Keratinocyte (primary cell): ENCODE data around the gene ASXL2. TPM values are rescaled to one million over a fixed set of nuclear protein-coding genes. Genes with fewer than 3 reads are reported as not detected.

Source experiments
- DNase-seq: peaks from one replicate; pipeline ENCODE4 v3.0.0-alpha.2; 2011; ENCODE audit warnings: low read depth, missing footprints, low spot score
- FAIRE-seq: peaks from 2 replicates; lab custom pipeline; 2011; peaks lifted over from hg19 to GRCh38; lab: Jason Lieb, UNC
- H2AFZ ChIP-seq: 2 replicates; pipeline ENCODE4 v1.6.0; 2012; ENCODE audit warnings: low read length, control low read depth, inconsistent platforms; ENCODE audit not compliant: control insufficient read depth
- H3K27ac ChIP-seq: 2 replicates; pipeline ENCODE4 v1.5.1; 2011; ENCODE audit warnings: low read length; ENCODE audit not compliant: control insufficient read depth, insufficient read depth
- H3K27me3 ChIP-seq: 3 replicates; pipeline ENCODE4 v1.6.0; 2011; ENCODE audit warnings: low read length; ENCODE audit not compliant: control insufficient read depth, insufficient read depth; ENCODE audit errors: extremely low read depth
- H3K36me3 ChIP-seq, 2 experiments: 2 replicates in 1 of 2; 3 replicates in 1 of 2; pipeline ENCODE4 v1.5.1; 2011; ENCODE audit warnings: low read length in 2 of 2, mild to moderate bottlenecking in 1 of 2; ENCODE audit not compliant: control insufficient read depth in 2 of 2, insufficient read depth in 2 of 2; ENCODE audit errors: extremely low read depth in 1 of 2
- H3K4me1 ChIP-seq: 3 replicates; pipeline ENCODE4 v1.5.1; 2011; ENCODE audit warnings: low read length; ENCODE audit not compliant: control insufficient read depth, insufficient read depth; ENCODE audit errors: extremely low read depth
- H3K4me2 ChIP-seq: 3 replicates; pipeline ENCODE4 v1.6.0; 2011; ENCODE audit warnings: low read depth, low read length; ENCODE audit not compliant: control insufficient read depth, insufficient read depth; ENCODE audit errors: extremely low read depth
- H3K4me3 ChIP-seq, 3 experiments: fragments of 200-600 bp in 1 of 3; sonication (generic) in 1 of 3; 2 replicates in 2 of 3; 3 replicates in 1 of 3; pipeline ENCODE4 v1.5.1; 2011 to 2016; ENCODE audit warnings: low read length in 3 of 3, mild to moderate bottlenecking in 3 of 3, control low read depth in 2 of 3, inconsistent platforms in 1 of 3, low read depth in 1 of 3, mixed read lengths in 1 of 3, mixed run types in 1 of 3, moderate library complexity in 1 of 3; ENCODE audit not compliant: control insufficient read depth in 2 of 3, insufficient read depth in 2 of 3; ENCODE audit errors: extremely low read depth in 1 of 3
- H3K79me2 ChIP-seq: 2 replicates; pipeline ENCODE4 v1.6.0; 2012; ENCODE audit warnings: low read length; ENCODE audit not compliant: control insufficient read depth, insufficient read depth
- H3K9ac ChIP-seq: 3 replicates; pipeline ENCODE4 v1.6.0; 2011; ENCODE audit warnings: low read length; ENCODE audit not compliant: control insufficient read depth, insufficient read depth; ENCODE audit errors: extremely low read depth
- H3K9me1 ChIP-seq: 3 replicates; pipeline ENCODE4 v1.6.0; 2011; ENCODE audit warnings: low read length; ENCODE audit not compliant: control insufficient read depth, insufficient read depth; ENCODE audit errors: extremely low read depth
- H3K9me3 ChIP-seq: 2 replicates; pipeline ENCODE4 v1.5.1; 2012; ENCODE audit warnings: low read depth, low read length; ENCODE audit not compliant: control insufficient read depth
- H4K20me1 ChIP-seq: 3 replicates; pipeline ENCODE4 v1.6.0; 2011; ENCODE audit warnings: low read length; ENCODE audit not compliant: control insufficient read depth, insufficient read depth; ENCODE audit errors: extremely low read depth
- EZH2 ChIP-seq: IDR thresholded peaks from one replicate; pipeline ENCODE4 v1.6.1; 2012; ENCODE audit warnings: inconsistent platforms, mild to moderate bottlenecking, low read length, moderate library complexity
- dilution Hi-C: fragments of 300-500 bp; cut with MboI; formaldehyde crosslinking; loops from one replicate; pipeline ENCODE4 v1.7.0; 2020; ENCODE audit warnings: low sequenced_read_pairs; ENCODE audit not compliant: extremely low pct_ligation_motif_present
- polyA plus RNA-seq, 5 experiments: library from polyadenylated mRNA; depleted of rRNA in 3 of 5; stranded (reverse) in 3 of 5; stranded (forward) in 1 of 5; unstranded in 1 of 5; fragments of >200 nt; gene quantifications; 1 replicate in 1 of 5; 2 replicates in 3 of 5; 3 replicates in 1 of 5; pipeline versions ENCODE4 v1.2.1 to v1.2.3, GENCODE V29; 2011 to 2012; ENCODE audit warnings: missing spikeins in 2 of 5, low read depth in 1 of 5, low replicate concordance in 1 of 5
- TF ChIP-seq, protein P1 (sequence below), 3 experiments: IDR thresholded peaks in 1 of 3; conservative IDR thresholded peaks in 1 of 3; optimal IDR thresholded peaks in 1 of 3; 2 replicates in 2 of 3; 3 replicates in 1 of 3; pipeline versions ENCODE3 to v1.5.1; 2011; ENCODE audit warnings: low read length in 3 of 3, mild to moderate bottlenecking in 3 of 3, moderate library complexity in 2 of 3, control low read depth in 1 of 3, inconsistent platforms in 1 of 3; ENCODE audit not compliant: insufficient read depth in 2 of 3; ENCODE audit errors: extremely low read depth in 1 of 3

Gene ASXL2
- polyA plus RNA-seq, 1 donor (not counting 4 experiments of a cell fraction or from before 2014, with no cell fraction given): 12.5 TPM

GRCh38 chr2:25824216-25824615, 54.1 kb downstream of the ASXL2 start:
- TF ChIP-seq EZH2: no peak
- H3K4me3 ChIP-seq: no peak overlapping the region
- no peak overlapping the region for H3K9ac ChIP-seq
- no peaks in the 10 kb centered on the region for H3K9me3 ChIP-seq
- H4K20me1 ChIP-seq: no peaks in the 10 kb centered on the region
- H3K27me3 ChIP-seq: no peaks in the 10 kb centered on the region
- no peaks in the 10 kb centered on the region for H3K79me2 ChIP-seq
- H3K4me1 ChIP-seq: peaks cover 9% of the 10 kb centered on the region
- no peak overlapping the region for H3K4me2 ChIP-seq
- dilution Hi-C loops: no loop called here
- H3K27ac ChIP-seq: no peak overlapping the region
- DNase-seq (no peak), FAIRE-seq (no peak)
- no peaks in the 10 kb centered on the region for H3K36me3 ChIP-seq
- H2AFZ ChIP-seq: no peak overlapping the region
- no peaks in the 10 kb centered on the region for H3K9me1 ChIP-seq

GRCh38 chr2:25822190-25823117, 55.8 kb downstream of the ASXL2 start:
- H3K9me1 ChIP-seq: no peaks in the 10 kb centered on the region
- H2AFZ ChIP-seq: peak overlapping the region; percentile 40
- no peaks in the 10 kb centered on the region for H4K20me1 ChIP-seq
- peaks cover 9% of the 10 kb centered on the region for H3K4me1 ChIP-seq
- peak overlapping the region; percentile 27 for H3K27ac ChIP-seq
- peak; percentile 67 for FAIRE-seq
- peaks cover 4% of the 10 kb centered on the region for H3K79me2 ChIP-seq
- H3K36me3 ChIP-seq: peaks cover 0 to 1% of the 10 kb centered on the region in 2 experiments
- H3K4me2 ChIP-seq: peak overlapping the region; percentile 68
- H3K9me3 ChIP-seq: no peaks in the 10 kb centered on the region
- H3K27me3 ChIP-seq: no peaks in the 10 kb centered on the region
- H3K4me3 ChIP-seq: peak overlapping the region in 1 of 3 experiments; percentile 55
- dilution Hi-C loops: no loop called here
- TF ChIP-seq EZH2: no peak
- TF ChIP-seq, protein P1, sequence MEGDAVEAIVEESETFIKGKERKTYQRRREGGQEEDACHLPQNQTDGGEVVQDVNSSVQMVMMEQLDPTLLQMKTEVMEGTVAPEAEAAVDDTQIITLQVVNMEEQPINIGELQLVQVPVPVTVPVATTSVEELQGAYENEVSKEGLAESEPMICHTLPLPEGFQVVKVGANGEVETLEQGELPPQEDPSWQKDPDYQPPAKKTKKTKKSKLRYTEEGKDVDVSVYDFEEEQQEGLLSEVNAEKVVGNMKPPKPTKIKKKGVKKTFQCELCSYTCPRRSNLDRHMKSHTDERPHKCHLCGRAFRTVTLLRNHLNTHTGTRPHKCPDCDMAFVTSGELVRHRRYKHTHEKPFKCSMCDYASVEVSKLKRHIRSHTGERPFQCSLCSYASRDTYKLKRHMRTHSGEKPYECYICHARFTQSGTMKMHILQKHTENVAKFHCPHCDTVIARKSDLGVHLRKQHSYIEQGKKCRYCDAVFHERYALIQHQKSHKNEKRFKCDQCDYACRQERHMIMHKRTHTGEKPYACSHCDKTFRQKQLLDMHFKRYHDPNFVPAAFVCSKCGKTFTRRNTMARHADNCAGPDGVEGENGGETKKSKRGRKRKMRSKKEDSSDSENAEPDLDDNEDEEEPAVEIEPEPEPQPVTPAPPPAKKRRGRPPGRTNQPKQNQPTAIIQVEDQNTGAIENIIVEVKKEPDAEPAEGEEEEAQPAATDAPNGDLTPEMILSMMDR (optimal IDR thresholded peaks at IDR 0.05 in 1 of 3, IDR thresholded peaks at IDR 0.05 in 1 of 3, conservative IDR thresholded peaks at IDR 0.05 in 1 of 3; ENCODE audit: extremely low read depth in 1 of 3, insufficient read depth in 2 of 3, low read length in 3 of 3): no peak
- no peak for DNase-seq
- H3K9ac ChIP-seq: no peak overlapping the region
